Neural progenitor cell (in vitro differentiated cells): ENCODE measurements around the gene KCNQ1. TPM values are rescaled to one million over a fixed set of nuclear protein-coding genes. Genes with fewer than 3 reads are reported as not detected.

Experiments
- DNase-seq: peaks from one replicate; pipeline ENCODE4 v3.0.0-alpha.2; 2016; ENCODE audit warnings: low spot score
- H2AFZ ChIP-seq: fragments of 200-600 bp; sonication (generic); replicated peaks from 2 replicates; pipeline ENCODE4 v1.6.1; 2016; ENCODE audit warnings: antibody characterized with exemption
- H3F3A ChIP-seq: fragments of 200-600 bp; sonication (generic); 2 replicates; pipeline ENCODE4 v1.6.1; 2016; ENCODE audit warnings: antibody characterized with exemption, low read depth
- H3K27ac ChIP-seq: fragments of 200-600 bp; sonication (generic); 2 replicates; pipeline ENCODE4 v1.5.1; 2016; ENCODE audit warnings: mild to moderate bottlenecking
- H3K27me3 ChIP-seq: fragments of 200-600 bp; sonication (generic); 2 replicates; pipeline ENCODE4 v1.6.1; 2016; ENCODE audit warnings: mild to moderate bottlenecking, moderate library complexity
- H3K36me3 ChIP-seq: fragments of 200-600 bp; sonication (generic); 2 replicates; pipeline ENCODE4 v1.5.1; 2016
- H3K4me1 ChIP-seq: fragments of 200-600 bp; sonication (generic); 2 replicates; pipeline ENCODE4 v1.6.1; 2016; ENCODE audit warnings: mixed run types
- H3K4me2 ChIP-seq: fragments of 200-600 bp; sonication (generic); 2 replicates; pipeline ENCODE4 v1.6.1; 2016
- H3K4me3 ChIP-seq: fragments of 200-600 bp; sonication (generic); 2 replicates; pipeline ENCODE4 v1.5.1; 2016
- H3K79me2 ChIP-seq: fragments of 200-600 bp; sonication (generic); 2 replicates; pipeline ENCODE4 v1.6.1; 2016; ENCODE audit warnings: low read depth
- H3K9ac ChIP-seq: fragments of 200-600 bp; sonication (generic); 2 replicates; pipeline ENCODE4 v1.6.1; 2016
- H3K9me3 ChIP-seq: fragments of 200-600 bp; sonication (generic); 2 replicates; pipeline ENCODE4 v1.5.1; 2016; ENCODE audit warnings: low read depth
- H4K20me1 ChIP-seq: fragments of 200-600 bp; sonication (generic); 2 replicates; pipeline ENCODE4 v1.6.1; 2016; ENCODE audit warnings: low read depth
- H3K27ac Mint-ChIP-seq: 3 replicates; pipeline ENCODE4 v1.8.0; 2021; ENCODE audit warnings: mixed read lengths
- H3K27me3 Mint-ChIP-seq: 2 replicates; pipeline ENCODE4 v1.8.0; 2022; ENCODE audit warnings: low read depth, mild to moderate bottlenecking, inconsistent platforms, moderate library complexity, mixed read lengths; ENCODE audit not compliant: insufficient read depth
- H3K36me3 Mint-ChIP-seq: 3 replicates; pipeline ENCODE4 v1.8.0; 2021; ENCODE audit warnings: mixed read lengths
- H3K4me1 Mint-ChIP-seq: 3 replicates; pipeline ENCODE4 v1.8.0; 2021; ENCODE audit warnings: mixed read lengths
- H3K4me3 Mint-ChIP-seq: 3 replicates; pipeline ENCODE4 v1.8.0; 2021; ENCODE audit warnings: mild to moderate bottlenecking, moderate library complexity, mixed read lengths
- H3K9me3 Mint-ChIP-seq: 3 replicates; pipeline ENCODE4 v1.8.0; 2020; ENCODE audit warnings: mixed read lengths
- EZH2 ChIP-seq: fragments of 200-600 bp; sonication (generic); IDR thresholded peaks from 2 replicates; pipeline ENCODE4 v1.6.1; 2017; ENCODE audit warnings: antibody characterized with exemption, mild to moderate bottlenecking, moderate library complexity
- EZH2phosphoT487 ChIP-seq: fragments of 200-600 bp; sonication (generic); IDR thresholded peaks from 2 replicates; pipeline ENCODE4 v1.6.1; 2017; ENCODE audit warnings: antibody characterized with exemption
- total RNA-seq: library from RNA; depleted of rRNA; stranded (reverse); fragments of >200 nt; gene quantifications from 2 replicates; pipeline ENCODE4 v1.2.3, GENCODE V29; 2015; ENCODE audit warnings: low replicate concordance
- TF ChIP-seq, protein P1 (sequence below): fragments of 200-600 bp; sonication (generic); IDR thresholded peaks from 2 replicates; pipeline ENCODE4 v1.5.1; 2017; ENCODE audit warnings: antibody characterized with exemption, mild to moderate bottlenecking

Gene KCNQ1
- total RNA-seq, 1 donor from 2014 or later, result 0.11 TPM

- Histone ChIP-seq H3K9me3 (no peaks in the 10 kb centered on the region), H3K36me3 (no peaks in the 10 kb centered on the region), H3F3A (no peaks in the 10 kb centered on the region), H3K4me3 (no peak overlapping the region), H3K27ac (no peak overlapping the region), H3K27me3 (peaks cover 33% of the 10 kb centered on the region), H3K4me1 (no peaks in the 10 kb centered on the region), H4K20me1 (no peaks in the 10 kb centered on the region), H2AFZ (no peak overlapping the region), H3K79me2 (no peaks in the 10 kb centered on the region), H3K4me2 (no peak overlapping the region), H3K9ac (no peak overlapping the region)
- Mint-ChIP-seq H3K27me3 (peaks cover 4% of the 10 kb centered on the region), H3K27ac (no peak overlapping the region), H3K9me3 (no peaks in the 10 kb centered on the region), H3K4me1 (peaks cover 7% of the 10 kb centered on the region), H3K4me3 (no peak overlapping the region), H3K36me3 (no peaks in the 10 kb centered on the region)
- DNase-seq, result peak; percentile 7
- TF ChIP-seq, protein P1, sequence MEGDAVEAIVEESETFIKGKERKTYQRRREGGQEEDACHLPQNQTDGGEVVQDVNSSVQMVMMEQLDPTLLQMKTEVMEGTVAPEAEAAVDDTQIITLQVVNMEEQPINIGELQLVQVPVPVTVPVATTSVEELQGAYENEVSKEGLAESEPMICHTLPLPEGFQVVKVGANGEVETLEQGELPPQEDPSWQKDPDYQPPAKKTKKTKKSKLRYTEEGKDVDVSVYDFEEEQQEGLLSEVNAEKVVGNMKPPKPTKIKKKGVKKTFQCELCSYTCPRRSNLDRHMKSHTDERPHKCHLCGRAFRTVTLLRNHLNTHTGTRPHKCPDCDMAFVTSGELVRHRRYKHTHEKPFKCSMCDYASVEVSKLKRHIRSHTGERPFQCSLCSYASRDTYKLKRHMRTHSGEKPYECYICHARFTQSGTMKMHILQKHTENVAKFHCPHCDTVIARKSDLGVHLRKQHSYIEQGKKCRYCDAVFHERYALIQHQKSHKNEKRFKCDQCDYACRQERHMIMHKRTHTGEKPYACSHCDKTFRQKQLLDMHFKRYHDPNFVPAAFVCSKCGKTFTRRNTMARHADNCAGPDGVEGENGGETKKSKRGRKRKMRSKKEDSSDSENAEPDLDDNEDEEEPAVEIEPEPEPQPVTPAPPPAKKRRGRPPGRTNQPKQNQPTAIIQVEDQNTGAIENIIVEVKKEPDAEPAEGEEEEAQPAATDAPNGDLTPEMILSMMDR, result no peak
- TF ChIP-seq EZH2phosphoT487 (no peak), EZH2 (no peak)
Measured at GRCh38 chr11:2518111-2518982, 73.5 kb downstream of the KCNQ1 start.

DNA sequence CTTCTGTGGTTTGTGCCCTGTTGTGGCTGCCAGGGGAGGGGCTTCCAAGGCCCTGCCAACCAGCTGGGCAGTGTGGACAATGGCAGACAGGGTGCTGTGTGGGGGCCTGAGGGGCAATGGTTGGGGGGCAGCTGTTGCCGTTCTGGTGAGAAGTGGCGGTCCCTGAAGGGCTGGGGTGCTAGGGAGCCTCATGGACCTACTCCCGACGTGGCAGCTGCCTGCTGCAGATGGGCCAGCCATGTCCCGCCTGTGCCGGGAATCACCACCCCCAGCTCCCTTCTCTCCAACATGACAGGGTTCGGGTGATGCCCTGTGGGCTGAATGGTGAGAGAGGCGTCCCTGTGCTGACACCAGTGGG, 74.2 kb downstream of the KCNQ1 start:
- no peak for TF ChIP-seq EZH2
- TF ChIP-seq, protein P1, result no peak
- TF ChIP-seq EZH2phosphoT487, result no peak
- DNase-seq, result peak; percentile 1
- no peaks in the 10 kb centered on the region for H3K4me1 ChIP-seq
- H3K4me3 Mint-ChIP-seq, result no peak overlapping the region
- H3K4me3 ChIP-seq, result no peak overlapping the region
- H3K9me3 Mint-ChIP-seq, result no peaks in the 10 kb centered on the region
- peaks cover 9% of the 10 kb centered on the region for H3K4me1 Mint-ChIP-seq
- no peaks in the 10 kb centered on the region for H3K36me3 ChIP-seq
- H3K27ac Mint-ChIP-seq, result no peak overlapping the region
- H3K79me2 ChIP-seq, result no peaks in the 10 kb centered on the region
- no peak overlapping the region for H3K27ac ChIP-seq
- H3K27me3 ChIP-seq, result peaks cover 32% of the 10 kb centered on the region
- H2AFZ ChIP-seq, result no peak overlapping the region
- H3K9me3 ChIP-seq, result no peaks in the 10 kb centered on the region
- H4K20me1 ChIP-seq, result no peaks in the 10 kb centered on the region
- H3K27me3 Mint-ChIP-seq, result peaks cover 4% of the 10 kb centered on the region
- H3K9ac ChIP-seq, result no peak overlapping the region
- H3K4me2 ChIP-seq, result no peak overlapping the region
- H3F3A ChIP-seq, result no peaks in the 10 kb centered on the region
- H3K36me3 Mint-ChIP-seq, result no peaks in the 10 kb centered on the region

DNA sequence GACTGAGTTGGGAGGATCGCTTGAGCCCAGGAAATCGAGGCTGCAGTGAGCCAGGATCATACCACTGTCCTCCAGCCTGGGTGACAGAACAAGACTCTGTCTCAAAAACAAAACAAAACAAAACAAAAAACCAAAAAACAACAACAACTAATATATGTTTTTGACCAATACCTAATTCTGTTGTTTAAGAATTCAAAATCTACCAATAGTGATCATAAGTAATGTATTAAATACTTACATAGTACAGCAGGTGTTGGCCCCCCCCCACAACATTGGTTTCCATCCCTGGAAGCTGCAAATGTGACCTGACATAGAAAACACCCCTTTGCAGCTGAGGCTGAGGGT, 74.7 kb downstream of the KCNQ1 start:
- H3K4me3 ChIP-seq, result no peak overlapping the region
- peaks cover 10% of the 10 kb centered on the region for H3K4me1 Mint-ChIP-seq
- no peaks in the 10 kb centered on the region for H3K79me2 ChIP-seq
- H3K4me1 ChIP-seq, result no peaks in the 10 kb centered on the region
- H3K9me3 ChIP-seq, result no peaks in the 10 kb centered on the region
- peaks cover 4% of the 10 kb centered on the region for H3K27me3 Mint-ChIP-seq
- no peaks in the 10 kb centered on the region for H4K20me1 ChIP-seq
- H3K27ac Mint-ChIP-seq, result no peak overlapping the region
- H3F3A ChIP-seq, result no peaks in the 10 kb centered on the region
- H3K27me3 ChIP-seq, result peaks cover 32% of the 10 kb centered on the region
- no peak overlapping the region for H3K4me3 Mint-ChIP-seq
- DNase-seq, result no peak
- H3K36me3 Mint-ChIP-seq, result no peaks in the 10 kb centered on the region
- no peaks in the 10 kb centered on the region for H3K9me3 Mint-ChIP-seq
- no peaks in the 10 kb centered on the region for H3K36me3 ChIP-seq
- H3K9ac ChIP-seq, result no peak overlapping the region
- H3K4me2 ChIP-seq, result no peak overlapping the region
- no peak overlapping the region for H2AFZ ChIP-seq
- TF ChIP-seq, protein P1, result no peak
- TF ChIP-seq EZH2 (no peak), EZH2phosphoT487 (no peak)
- H3K27ac ChIP-seq, result no peak overlapping the region
